Right hindlimb (tissue), 1 donor: ENCODE measurements around the gene IL12RB1.
"Not testable (repeated sequence)": the region's sequence is repeated elsewhere in the genome, so short reads cannot be mapped to it uniquely, and the experiment has no call there.

Source experiments
- DNase-seq: peaks from one replicate; pipeline ENCODE4 v3.0.0-alpha.2; 2018

The IL12RB1 gene

GRCh38 chr19:18110609-18111232, 24.0 kb upstream of the IL12RB1 start:
- DNase-seq, result no peak

GRCh38 chr19:18109733-18110608, 23.2 kb upstream of the IL12RB1 start:
- DNase-seq, result no peak

- DNase-seq, result no peak
Observed at GRCh38 chr19:18109341-18109732, 22.6 kb upstream of the IL12RB1 start.

GRCh38 chr19:18108897-18109296, 22.2 kb upstream of the IL12RB1 start:
- no peak for DNase-seq

GRCh38 chr19:18107235-18107634, 20.5 kb upstream of the IL12RB1 start:
- DNase-seq, result no peak

GRCh38 chr19:18105259-18105658, 18.5 kb upstream of the IL12RB1 start:
- not testable (repeated sequence) for DNase-seq

GRCh38 chr19:18104793-18105131, 18.0 kb upstream of the IL12RB1 start:
- no peak for DNase-seq

- no peak for DNase-seq
Observed at GRCh38 chr19:18102916-18103542, 16.3 kb upstream of the IL12RB1 start.

- no peak for DNase-seq
Observed at GRCh38 chr19:18101268-18101667, 14.5 kb upstream of the IL12RB1 start.

- DNase-seq, result no peak
Observed at GRCh38 chr19:18100710-18101109, 14.0 kb upstream of the IL12RB1 start.

GRCh38 chr19:18099623-18099995, 12.9 kb upstream of the IL12RB1 start:
- DNase-seq, result no peak

GRCh38 chr19:18098891-18099622, 12.3 kb upstream of the IL12RB1 start:
- no peak for DNase-seq

- no peak for DNase-seq
Observed at GRCh38 chr19:18097993-18098890, 11.5 kb upstream of the IL12RB1 start.

- peak; percentile 74 for DNase-seq
Observed at GRCh38 chr19:18097217-18097992, 10.7 kb upstream of the IL12RB1 start, which contains the start of gene MAST3. Gene MAST3, plus strand, starts transcription at chr19:18097778. Its CDS starts 15 bp downstream, at chr19:18097793.

- no peak for DNase-seq
Observed at GRCh38 chr19:18096258-18096657, 9.5 kb upstream of the IL12RB1 start.

- no peak for DNase-seq
Observed at GRCh38 chr19:18093439-18094161, 6.9 kb upstream of the IL12RB1 start.

GRCh38 chr19:18091217-18091608, 4.5 kb upstream of the IL12RB1 start:
- no peak for DNase-seq

- no peak for DNase-seq
Observed at GRCh38 chr19:18090545-18091216, 3.9 kb upstream of the IL12RB1 start.

- DNase-seq, result no peak
Observed at GRCh38 chr19:18089726-18090125, 3.0 kb upstream of the IL12RB1 start.

GRCh38 chr19:18089096-18089541, 2.4 kb upstream of the IL12RB1 start:
- DNase-seq, result not testable (repeated sequence)
